ENCODE data around the gene STX1B. TPM values are rescaled to one million over a fixed set of nuclear protein-coding genes. Genes with fewer than 3 reads are reported as not detected.

STX1B gene
- total RNA-seq, 1 experiment from 2014 or later: 4.1 TPM

- no peak for DNase-seq (ENCODE audit: low read depth)
Measured at GRCh38 chr16:30979170-30980022, 31.0 kb downstream of the STX1B start.

- peak; percentile 22 for DNase-seq (ENCODE audit: low read depth)
Measured at GRCh38 chr16:30977502-30977901, 32.9 kb downstream of the STX1B start.

- peak; percentile 30 for DNase-seq (ENCODE audit: low read depth)
Measured at GRCh38 chr16:30976486-30976885, 34.0 kb downstream of the STX1B start.

GRCh38 chr16:30974348-30974747 lies 36.1 kb downstream of the STX1B start:
- no peak for DNase-seq (ENCODE audit: low read depth)

GRCh38 chr16:30972872-30973271 lies 37.6 kb downstream of the STX1B start:
- peak; percentile 40 for DNase-seq (ENCODE audit: low read depth)

- DNase-seq (ENCODE audit: low read depth): no peak
Measured at GRCh38 chr16:30971298-30971697, 39.1 kb downstream of the STX1B start.

- no peak for DNase-seq (ENCODE audit: low read depth)
Measured at GRCh38 chr16:30969246-30969842, 41.1 kb downstream of the STX1B start.

GRCh38 chr16:30967795-30968194 lies 42.6 kb downstream of the STX1B start:
- DNase-seq (ENCODE audit: low read depth): no peak

GRCh38 chr16:30966033-30966619 lies 44.3 kb downstream of the STX1B start:
- no peak for DNase-seq (ENCODE audit: low read depth)

- no peak for DNase-seq (ENCODE audit: low read depth)
Measured at GRCh38 chr16:30965436-30965835, 45.0 kb downstream of the STX1B start.

GRCh38 chr16:30964574-30965226 lies 45.7 kb downstream of the STX1B start:
- DNase-seq (ENCODE audit: low read depth): no peak

GRCh38 chr16:30963925-30964511 lies 46.4 kb downstream of the STX1B start:
- no peak for DNase-seq (ENCODE audit: low read depth)

- no peak for DNase-seq (ENCODE audit: low read depth)
Measured at GRCh38 chr16:30961384-30961783, 49.1 kb downstream of the STX1B start.

- peak; percentile 47 for DNase-seq (ENCODE audit: low read depth)
Measured at GRCh38 chr16:30958175-30959079, 52.0 kb downstream of the STX1B start.

- peak; percentile 94 for DNase-seq (ENCODE audit: low read depth)
Measured at GRCh38 chr16:30957456-30958174, 52.8 kb downstream of the STX1B start, which contains the start of gene SETD1A. SETD1A (plus strand) TSS chr16:30957754; CDS start chr16:30958732, 978 bp downstream.

GRCh38 chr16:30956601-30957455 lies 53.6 kb downstream of the STX1B start:
- peak; percentile 84 for DNase-seq (ENCODE audit: low read depth)

GRCh38 chr16:30954993-30955392 lies 55.4 kb downstream of the STX1B start:
- no peak for DNase-seq (ENCODE audit: low read depth)

- peak; percentile 61 for DNase-seq (ENCODE audit: low read depth)
Measured at GRCh38 chr16:30953511-30954124, 56.8 kb downstream of the STX1B start.

Measured in LHCN-M2 (cell line).